NCI-H510A treated with DMSO at 0.1 percent for 48 hours (cell line): Measurements from ENCODE around the gene NBPF9.
"Not testable (repeated sequence)": the region's sequence is repeated elsewhere in the genome, so short reads cannot be mapped to it uniquely, and the experiment has no call there.

ENCODE experiments used
- DNase-seq: peaks from one replicate; lab custom pipeline; 2025; lab: John Stamatoyannopoulos, UW

The NBPF9 gene

GRCh38 chr1:149103109-149104081, at the start of gene NBPF9:
Gene NBPF9 (minus strand): TSS chr1:149103551. CDS start chr1:149082139, 21,412 bp downstream.
- DNase-seq: not testable (repeated sequence)

GRCh38 chr1:149149909-149150308, 46.6 kb upstream of the NBPF9 start:
- not testable (repeated sequence) for DNase-seq

DNA sequence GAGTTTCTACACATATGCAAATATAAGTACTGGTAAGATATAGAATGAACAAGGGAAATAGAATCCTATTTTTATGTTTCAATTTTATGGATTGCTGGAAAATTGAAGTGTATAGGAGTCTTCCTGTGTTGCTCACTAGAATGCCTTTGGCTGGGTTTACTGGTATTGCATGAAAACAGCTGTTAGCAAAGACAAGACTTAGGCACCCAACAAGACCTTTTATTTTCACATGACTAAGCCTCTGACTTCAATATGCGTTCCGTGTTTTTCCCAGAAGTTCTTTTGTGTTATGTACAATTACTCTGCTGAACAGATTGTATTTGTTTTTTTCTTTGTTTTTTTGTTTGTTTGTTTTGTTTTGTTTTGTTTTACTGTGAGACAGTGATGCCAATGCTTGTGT, 34.2 kb upstream of the NBPF9 start:
- not testable (repeated sequence) for DNase-seq

GRCh38 chr1:149130938-149131337, 27.6 kb upstream of the NBPF9 start:
- not testable (repeated sequence) for DNase-seq

DNA sequence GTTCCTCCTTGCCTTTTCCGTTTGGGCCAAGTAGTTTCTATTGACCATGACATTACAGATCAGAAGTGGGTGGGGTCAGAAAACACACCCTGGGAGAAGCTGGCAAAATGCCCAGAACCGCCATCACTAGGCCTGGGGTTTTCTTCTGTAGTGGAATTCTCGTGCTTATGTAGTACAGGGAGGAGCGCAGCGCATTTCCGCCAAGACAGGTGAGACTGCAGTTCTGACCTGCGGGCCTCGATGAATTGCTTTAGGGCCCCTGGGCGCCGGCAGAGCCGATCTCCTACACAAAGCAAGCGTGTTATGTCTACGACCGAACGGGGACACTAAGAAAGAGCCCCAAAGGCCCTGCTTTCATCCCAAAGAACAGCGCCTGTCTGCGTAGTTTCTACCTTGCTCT, 25.9 kb upstream of the NBPF9 start:
- DNase-seq: not testable (repeated sequence)

DNA sequence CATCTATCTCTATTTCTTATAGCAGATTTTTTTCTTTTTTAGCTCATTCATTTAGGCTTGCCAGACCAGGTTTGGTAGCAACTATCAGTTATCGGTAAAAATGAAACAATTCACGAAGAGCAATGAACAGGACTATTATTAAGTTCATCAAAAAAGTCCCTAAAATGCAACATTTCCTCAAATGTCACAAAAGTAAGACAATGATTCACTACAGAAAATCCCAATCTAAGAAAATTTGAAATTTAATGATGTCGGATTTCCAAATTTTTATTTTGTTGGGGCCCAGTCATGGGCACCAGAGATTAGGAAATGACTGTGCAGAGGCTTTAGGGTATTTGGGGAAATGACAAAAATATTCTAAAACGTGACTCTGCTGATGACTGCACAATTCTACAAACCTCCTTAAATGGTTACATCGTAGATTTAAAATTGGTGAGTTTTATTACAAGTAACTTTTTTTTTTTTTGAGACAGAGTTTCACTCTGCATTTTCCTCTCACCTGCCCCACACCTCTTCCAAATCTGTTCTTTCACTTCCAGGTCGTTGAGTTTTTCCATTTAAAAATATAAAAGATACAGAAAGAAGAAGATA, 23.3 kb upstream of the NBPF9 start:
- not testable (repeated sequence) for DNase-seq

DNA sequence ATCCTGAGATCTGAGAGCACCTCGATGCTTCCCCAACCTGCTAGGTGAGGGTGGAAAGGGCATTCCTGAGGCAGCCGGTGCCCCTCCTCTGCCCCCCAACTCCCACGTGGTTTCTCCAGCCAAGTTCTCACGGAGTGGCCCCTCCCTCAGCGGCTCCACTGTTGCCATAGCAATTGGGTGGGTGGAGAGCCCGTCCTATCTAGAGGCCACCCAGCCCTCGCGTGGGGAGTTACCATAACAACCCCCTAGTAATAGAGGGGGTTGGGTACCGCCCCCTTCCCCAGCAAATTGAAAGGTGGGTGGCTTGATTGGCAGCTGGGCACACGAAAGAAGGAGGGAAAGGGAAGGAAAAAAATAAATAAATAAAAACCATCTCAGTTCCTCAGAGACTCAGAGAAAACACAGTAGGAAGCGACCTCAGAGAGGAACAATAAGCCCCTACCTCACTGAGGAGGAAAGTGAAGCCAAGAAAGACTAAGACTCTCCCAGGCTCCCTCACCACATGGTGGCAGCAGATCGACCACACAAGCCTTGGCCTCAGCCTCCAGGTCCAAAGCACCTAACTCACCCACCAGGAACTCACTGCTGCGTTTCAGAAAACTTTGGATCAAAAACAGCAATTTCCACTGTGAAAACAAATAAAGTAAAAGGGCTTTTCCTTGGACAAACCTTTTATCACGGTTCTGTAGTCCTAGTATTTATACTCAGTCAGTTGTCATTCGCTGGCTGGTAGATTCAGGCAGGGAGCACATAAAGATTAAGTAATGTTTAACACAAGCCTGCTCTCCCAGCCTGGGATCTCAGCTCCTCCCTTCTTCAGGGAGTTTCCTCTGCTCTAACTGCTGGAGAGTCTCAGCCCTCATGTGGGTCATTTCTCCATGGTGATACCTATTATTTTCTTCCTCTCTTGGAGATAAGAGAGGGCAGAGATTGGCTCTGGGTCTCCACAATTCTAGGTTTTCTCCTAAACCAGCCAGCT, 20.9 kb upstream of the NBPF9 start:
- DNase-seq: not testable (repeated sequence)

DNA sequence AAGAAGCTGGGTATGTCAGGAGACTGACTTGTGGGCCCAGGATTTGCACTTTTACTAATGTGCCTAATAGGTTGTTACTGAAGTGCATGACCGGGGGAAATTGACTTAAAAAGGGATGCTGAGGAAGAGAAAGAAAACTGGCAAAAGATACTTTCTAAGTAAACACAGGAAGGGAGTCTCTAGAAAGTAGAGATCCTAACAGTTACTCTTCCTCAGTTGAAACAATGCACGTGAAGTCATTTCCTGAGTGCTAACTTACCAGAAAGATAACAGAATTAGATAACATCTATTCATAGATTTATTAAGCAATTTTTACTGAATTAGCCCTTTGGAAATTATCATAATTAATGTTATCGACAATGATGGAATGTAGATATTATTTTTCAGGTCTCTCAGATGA, 9.5 kb upstream of the NBPF9 start:
- DNase-seq: not testable (repeated sequence)

DNA sequence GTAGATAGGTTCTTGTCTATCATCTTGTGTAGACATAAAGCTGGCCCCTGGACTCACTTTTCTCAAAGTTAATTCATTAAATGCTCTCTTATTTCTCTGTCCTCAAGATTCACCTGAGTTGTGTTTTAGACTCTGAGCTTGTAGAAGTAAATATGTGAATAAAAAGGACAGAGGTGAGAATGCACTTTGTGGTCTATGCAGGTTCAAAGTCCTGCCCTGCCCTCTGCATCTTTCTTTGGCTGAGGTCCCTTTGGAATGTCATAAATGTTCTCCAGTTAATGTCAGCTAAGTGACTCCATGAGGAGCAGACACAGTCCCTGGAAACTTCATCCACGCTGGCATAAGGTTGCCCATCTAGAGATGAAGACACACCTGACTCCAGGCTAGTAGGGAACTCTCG, 7.0 kb upstream of the NBPF9 start:
- not testable (repeated sequence) for DNase-seq

- not testable (repeated sequence) for DNase-seq
Observed at GRCh38 chr1:149102574-149102973, 777 bp downstream of the NBPF9 start.

DNA sequence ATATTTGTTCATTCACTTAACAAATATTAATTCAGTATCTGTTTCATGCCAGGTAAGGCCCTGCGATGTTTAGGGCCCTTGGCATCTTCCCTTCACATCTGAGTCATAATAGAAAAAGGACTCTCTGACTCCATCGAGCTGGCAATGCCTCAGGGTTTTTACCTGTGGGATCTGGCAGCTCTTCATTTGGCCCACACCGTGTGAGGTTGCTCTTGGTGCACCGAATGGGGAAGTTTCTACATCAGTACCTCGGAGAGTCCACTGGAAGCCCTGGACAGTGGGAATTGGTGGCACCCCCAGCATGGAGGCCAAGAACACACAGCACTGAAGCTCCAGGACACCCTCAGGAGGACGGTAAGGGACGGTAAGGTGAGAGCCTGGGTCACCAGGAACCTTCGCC, 5.1 kb downstream of the NBPF9 start:
- not testable (repeated sequence) for DNase-seq

- DNase-seq: not testable (repeated sequence)
Observed at GRCh38 chr1:149093155-149093554, 10.2 kb downstream of the NBPF9 start.

- not testable (repeated sequence) for DNase-seq
Observed at GRCh38 chr1:149075505-149076127, 27.7 kb downstream of the NBPF9 start.

DNA sequence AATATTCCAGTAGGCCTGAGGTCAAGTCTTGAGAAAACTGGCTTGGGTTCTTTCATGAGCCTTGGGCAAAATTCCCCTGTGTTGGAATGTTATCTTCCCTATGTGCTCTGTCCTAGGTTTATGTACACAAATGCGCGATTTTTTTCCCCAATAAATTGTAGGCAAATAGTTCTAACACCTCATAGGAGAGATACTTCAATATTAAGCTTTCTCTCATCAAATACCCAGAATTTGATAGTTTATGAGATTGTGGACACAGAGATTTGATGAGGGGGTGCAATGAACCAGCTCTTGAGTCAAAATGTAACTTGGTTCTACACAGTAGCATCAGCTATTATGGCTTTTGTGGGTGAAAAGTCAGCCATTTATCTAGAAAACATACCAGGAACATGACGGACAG, 38.7 kb downstream of the NBPF9 start:
- DNase-seq: not testable (repeated sequence)

- not testable (repeated sequence) for DNase-seq
Observed at GRCh38 chr1:149043056-149043455, 60.3 kb downstream of the NBPF9 start.

- DNase-seq: not testable (repeated sequence)
Observed at GRCh38 chr1:149033916-149034315, 69.4 kb downstream of the NBPF9 start.

GRCh38 chr1:149024327-149024726, 79.0 kb downstream of the NBPF9 start:
- not testable (repeated sequence) for DNase-seq

GRCh38 chr1:149018577-149018976, 84.8 kb downstream of the NBPF9 start:
- DNase-seq: not testable (repeated sequence)

GRCh38 chr1:149016626-149017025, 86.7 kb downstream of the NBPF9 start:
- not testable (repeated sequence) for DNase-seq

DNA sequence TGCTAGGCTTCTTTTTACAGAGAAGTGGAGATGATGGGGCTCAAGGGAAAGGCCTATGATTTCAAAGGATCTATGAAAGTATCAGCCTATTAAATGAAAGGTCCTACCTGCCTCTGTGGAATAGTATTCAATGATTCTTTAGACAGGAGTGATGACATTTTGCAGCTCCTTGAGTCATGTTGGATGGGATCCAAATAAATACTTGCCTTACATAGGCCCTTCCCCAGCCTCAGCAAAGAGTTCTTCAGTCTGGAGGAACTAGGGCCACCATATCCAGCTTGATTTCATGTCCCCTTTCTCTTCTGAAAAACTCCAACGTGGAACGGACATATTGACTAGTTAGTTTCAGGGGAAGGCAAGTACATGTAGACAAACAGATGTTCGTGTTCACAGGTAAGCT, 87.8 kb downstream of the NBPF9 start:
- not testable (repeated sequence) for DNase-seq

DNA sequence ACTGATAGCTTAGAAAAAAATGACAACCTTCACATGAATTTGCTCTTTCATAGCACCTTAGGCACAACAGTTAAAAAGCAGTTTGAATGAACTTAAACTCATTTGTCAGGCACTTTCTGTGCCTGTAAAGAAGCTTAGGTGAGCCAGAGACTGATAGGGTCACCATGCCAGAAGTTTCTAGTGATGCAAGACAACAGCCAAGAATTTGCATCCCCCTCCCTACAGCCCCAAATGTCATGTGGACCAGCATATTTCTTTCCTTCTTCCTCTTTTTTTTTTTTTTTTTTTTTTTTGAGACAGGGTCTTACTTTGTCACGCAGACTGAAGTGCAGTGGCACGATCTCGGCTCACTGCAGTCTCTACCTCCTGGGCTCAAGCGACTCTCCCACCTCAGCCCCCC, 89.8 kb downstream of the NBPF9 start:
- not testable (repeated sequence) for DNase-seq
